ENCODE measurements around the gene ETNK2. TPM values are rescaled to one million over a fixed set of nuclear protein-coding genes. Genes with fewer than 3 reads are reported as not detected.

ETNK2 gene
- total and polyA plus RNA-seq, 2 of the 8 experiments (the other 6 are each of a cell fraction or from before 2014, with no cell fraction given): 20.1 to 26.7 TPM

GRCh38 chr1:204128964-204129896 is 22.6 kb downstream of the ETNK2 start (continued):
- TF ChIP-seq, protein P1, sequence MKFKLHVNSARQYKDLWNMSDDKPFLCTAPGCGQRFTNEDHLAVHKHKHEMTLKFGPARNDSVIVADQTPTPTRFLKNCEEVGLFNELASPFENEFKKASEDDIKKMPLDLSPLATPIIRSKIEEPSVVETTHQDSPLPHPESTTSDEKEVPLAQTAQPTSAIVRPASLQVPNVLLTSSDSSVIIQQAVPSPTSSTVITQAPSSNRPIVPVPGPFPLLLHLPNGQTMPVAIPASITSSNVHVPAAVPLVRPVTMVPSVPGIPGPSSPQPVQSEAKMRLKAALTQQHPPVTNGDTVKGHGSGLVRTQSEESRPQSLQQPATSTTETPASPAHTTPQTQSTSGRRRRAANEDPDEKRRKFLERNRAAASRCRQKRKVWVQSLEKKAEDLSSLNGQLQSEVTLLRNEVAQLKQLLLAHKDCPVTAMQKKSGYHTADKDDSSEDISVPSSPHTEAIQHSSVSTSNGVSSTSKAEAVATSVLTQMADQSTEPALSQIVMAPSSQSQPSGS (IDR thresholded peaks at IDR 0.05; ENCODE audit: low read length): 0 out of 2 replicates have a peak, but pooled peaks have one; percentile 7
- 0 out of 2 replicates have a peak, but pooled peaks have one; percentile 18 for TF ChIP-seq MAX (IDR thresholded peaks at IDR 0.05)
- peak; percentile 29; the same call in 1 of the 2 replicates for TF ChIP-seq GABPA (IDR thresholded peaks at IDR 0.05; ENCODE audit: borderline replicate concordance, insufficient read depth, low read length)
- 0 out of 2 replicates have a peak, but pooled peaks have one; percentile 17 for TF ChIP-seq BACH1 (IDR thresholded peaks at IDR 0.05; ENCODE audit: low read length)
- TF ChIP-seq JUND (IDR thresholded peaks at IDR 0.05; ENCODE audit: low read length): no peak
- peak in 2 of 3 experiments; percentile 83 to 84; a peak in 3 of 4 replicates for TF ChIP-seq CTCF (IDR thresholded peaks at IDR 0.05; ENCODE audit: control extremely low read depth in 1 of 3, insufficient read depth in 1 of 3, low read depth in 1 of 3, low read length in 3 of 3)
- TF ChIP-seq SRF (IDR thresholded peaks at IDR 0.05; ENCODE audit: low read depth, low read length): no peak
- TF ChIP-seq TAF1 (IDR thresholded peaks at IDR 0.05; ENCODE audit: low read depth, low read length): 0 out of 2 replicates have a peak, but pooled peaks have one; percentile 18
- peak; percentile 80 for TF ChIP-seq POLR2AphosphoS5 (IDR thresholded peaks at IDR 0.05; ENCODE audit: low read depth, low read length)
- TF ChIP-seq, protein P2, sequence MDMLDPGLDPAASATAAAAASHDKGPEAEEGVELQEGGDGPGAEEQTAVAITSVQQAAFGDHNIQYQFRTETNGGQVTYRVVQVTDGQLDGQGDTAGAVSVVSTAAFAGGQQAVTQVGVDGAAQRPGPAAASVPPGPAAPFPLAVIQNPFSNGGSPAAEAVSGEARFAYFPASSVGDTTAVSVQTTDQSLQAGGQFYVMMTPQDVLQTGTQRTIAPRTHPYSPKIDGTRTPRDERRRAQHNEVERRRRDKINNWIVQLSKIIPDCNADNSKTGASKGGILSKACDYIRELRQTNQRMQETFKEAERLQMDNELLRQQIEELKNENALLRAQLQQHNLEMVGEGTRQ (IDR thresholded peaks at IDR 0.05; ENCODE audit: low read length): no peak; the same call in 1 of the 2 replicates
- no peak for TF ChIP-seq ZNF274 (IDR thresholded peaks at IDR 0.05; ENCODE audit: borderline replicate concordance, extremely low read depth, low read length)
- TF ChIP-seq CREB1 (IDR thresholded peaks at IDR 0.05): no peak; the same call in 1 of the 2 replicates
- TF ChIP-seq TBP (IDR thresholded peaks at IDR 0.05; ENCODE audit: low read depth, low read length): no peak
- TF ChIP-seq RXRA (IDR thresholded peaks at IDR 0.05; ENCODE audit: insufficient read depth, low read depth, low read length): no peak
- TF ChIP-seq NANOG (IDR thresholded peaks at IDR 0.05; ENCODE audit: insufficient read depth, low read depth, low read length, poor library complexity, severe bottlenecking): no peak
- TF ChIP-seq SP1 (IDR thresholded peaks at IDR 0.05; ENCODE audit: low read depth, low read length): no peak
- TF ChIP-seq SIN3A (conservative IDR thresholded peaks at IDR 0.05 in 1 of 2, IDR thresholded peaks at IDR 0.05 in 1 of 2; ENCODE audit: low read depth in 1 of 2, low read length in 2 of 2): 0 out of 4 replicates have a peak, but pooled peaks of 1 of the 2 experiments have one; percentile 24
